ENCODE results near the gene CACFD1. TPM values are rescaled to one million over a fixed set of nuclear protein-coding genes. Genes with fewer than 3 reads are reported as not detected.

CACFD1 gene
- total and polyA plus RNA-seq, 2 experiments from 2014 or later, result 5.8 to 18.2 TPM

DNA sequence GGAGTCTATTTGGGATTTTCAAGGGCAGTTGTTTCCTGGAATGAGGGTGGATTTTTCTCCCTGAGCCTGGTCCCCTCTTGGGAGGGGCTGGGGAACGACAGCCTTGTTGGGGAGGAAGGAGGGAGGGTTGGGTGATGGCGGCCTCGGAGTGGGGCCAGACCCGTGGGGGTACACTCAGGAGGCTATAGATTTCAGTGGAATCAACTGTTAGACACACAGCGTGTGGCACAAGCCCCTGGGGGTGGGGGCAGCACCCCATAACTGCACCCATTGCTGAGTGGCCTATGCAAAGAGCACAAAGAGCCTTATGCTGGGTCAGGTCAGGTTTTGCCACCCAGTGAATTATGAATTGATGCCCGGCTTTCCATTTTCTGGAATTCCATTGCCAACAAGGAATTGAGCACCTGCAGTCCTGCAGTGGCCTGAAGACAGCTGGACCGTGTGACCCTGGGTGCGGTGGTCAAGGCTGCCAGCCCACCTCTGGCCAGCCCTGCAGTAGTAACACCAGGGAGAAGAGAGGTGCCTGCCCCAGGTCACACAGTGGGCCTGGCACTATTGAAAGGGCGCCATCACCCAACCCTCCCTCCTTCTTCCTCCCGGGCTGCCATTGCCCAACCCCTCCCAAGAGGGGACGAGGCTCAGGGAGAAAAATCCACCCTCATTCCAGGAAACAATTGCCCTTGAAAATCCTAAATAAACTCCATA lies 56.6 kb downstream of the CACFD1 start:
- Histone ChIP-seq H3F3A (replicated peaks; ENCODE audit: low read depth) (peaks cover 5% of the 10 kb centered on the region; the same call in 1 of the 2 replicates), H3K79me2 (replicated peaks; ENCODE audit: insufficient read depth) (no peaks in the 10 kb centered on the region), H3K27me3 (ENCODE audit: insufficient read depth) (no peaks in the 10 kb centered on the region), H3K4me3 (no peak overlapping the region), H3K4me1 (ENCODE audit: insufficient read depth) (no peaks in the 10 kb centered on the region), H3K9me2 (ENCODE audit: insufficient read depth) (no peaks in the 10 kb centered on the region), H3K27ac (ENCODE audit: low read depth) (no peak overlapping the region), H4K20me1 (replicated peaks; ENCODE audit: insufficient read depth) (no peaks in the 10 kb centered on the region), H3K36me3 (ENCODE audit: insufficient read depth) (no peaks in the 10 kb centered on the region), H2AFZ (no peak overlapping the region), H3K4me2 (no peak overlapping the region)
- no peak for ATAC-seq
- Mint-ChIP-seq H3K36me3 (ENCODE audit: low read depth) (no peaks in the 10 kb centered on the region), H3K27me3 (ENCODE audit: insufficient read depth, low read depth, poor library complexity) (peaks cover 8% of the 10 kb centered on the region), H3K27ac (no peak overlapping the region), H3K4me3 (no peak overlapping the region; the same call in 2 of the 3 replicates), H3K9me3 (no peaks in the 10 kb centered on the region; the same call in 2 of the 3 replicates), H3K4me1 (peaks cover 3% of the 10 kb centered on the region; the same call in 2 of the 3 replicates)
- no peak for TF ChIP-seq ZNF114 (CRISPR knock-in tag; IDR thresholded peaks at IDR 0.05)
- TF ChIP-seq, protein P1, sequence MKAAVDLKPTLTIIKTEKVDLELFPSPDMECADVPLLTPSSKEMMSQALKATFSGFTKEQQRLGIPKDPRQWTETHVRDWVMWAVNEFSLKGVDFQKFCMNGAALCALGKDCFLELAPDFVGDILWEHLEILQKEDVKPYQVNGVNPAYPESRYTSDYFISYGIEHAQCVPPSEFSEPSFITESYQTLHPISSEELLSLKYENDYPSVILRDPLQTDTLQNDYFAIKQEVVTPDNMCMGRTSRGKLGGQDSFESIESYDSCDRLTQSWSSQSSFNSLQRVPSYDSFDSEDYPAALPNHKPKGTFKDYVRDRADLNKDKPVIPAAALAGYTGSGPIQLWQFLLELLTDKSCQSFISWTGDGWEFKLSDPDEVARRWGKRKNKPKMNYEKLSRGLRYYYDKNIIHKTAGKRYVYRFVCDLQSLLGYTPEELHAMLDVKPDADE (IDR thresholded peaks at IDR 0.05), result no peak
- TF ChIP-seq ZNF331 (CRISPR knock-in tag; IDR thresholded peaks at IDR 0.05; ENCODE audit: low read depth), result no peak
- TF ChIP-seq, protein P2, sequence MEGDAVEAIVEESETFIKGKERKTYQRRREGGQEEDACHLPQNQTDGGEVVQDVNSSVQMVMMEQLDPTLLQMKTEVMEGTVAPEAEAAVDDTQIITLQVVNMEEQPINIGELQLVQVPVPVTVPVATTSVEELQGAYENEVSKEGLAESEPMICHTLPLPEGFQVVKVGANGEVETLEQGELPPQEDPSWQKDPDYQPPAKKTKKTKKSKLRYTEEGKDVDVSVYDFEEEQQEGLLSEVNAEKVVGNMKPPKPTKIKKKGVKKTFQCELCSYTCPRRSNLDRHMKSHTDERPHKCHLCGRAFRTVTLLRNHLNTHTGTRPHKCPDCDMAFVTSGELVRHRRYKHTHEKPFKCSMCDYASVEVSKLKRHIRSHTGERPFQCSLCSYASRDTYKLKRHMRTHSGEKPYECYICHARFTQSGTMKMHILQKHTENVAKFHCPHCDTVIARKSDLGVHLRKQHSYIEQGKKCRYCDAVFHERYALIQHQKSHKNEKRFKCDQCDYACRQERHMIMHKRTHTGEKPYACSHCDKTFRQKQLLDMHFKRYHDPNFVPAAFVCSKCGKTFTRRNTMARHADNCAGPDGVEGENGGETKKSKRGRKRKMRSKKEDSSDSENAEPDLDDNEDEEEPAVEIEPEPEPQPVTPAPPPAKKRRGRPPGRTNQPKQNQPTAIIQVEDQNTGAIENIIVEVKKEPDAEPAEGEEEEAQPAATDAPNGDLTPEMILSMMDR (conservative IDR thresholded peaks at IDR 0.05; ENCODE audit: low read depth in 2 of 2), result no peak
- TF ChIP-seq JUNB (IDR thresholded peaks at IDR 0.05; ENCODE audit: unreplicated experiment), result no peak
- no peak for TF ChIP-seq EZH2 (IDR thresholded peaks at IDR 0.05; ENCODE audit: low read depth, unreplicated experiment)
- TF ChIP-seq CREB1 (CRISPR knock-in tag; IDR thresholded peaks at IDR 0.05; ENCODE audit: low read depth), result no peak
- no peak for TF ChIP-seq EZH2phosphoT487 (IDR thresholded peaks at IDR 0.05; ENCODE audit: unreplicated experiment)
- TF ChIP-seq STAT1 (IDR thresholded peaks at IDR 0.05; ENCODE audit: unreplicated experiment), result no peak
- no peak for TF ChIP-seq POLR2AphosphoS5 (IDR thresholded peaks at IDR 0.05; ENCODE audit: low read depth)
- TF ChIP-seq NANOG (IDR thresholded peaks at IDR 0.05; ENCODE audit: borderline replicate concordance), result no peak
- no peak for DNase-seq (ENCODE audit: low spot score)

DNA sequence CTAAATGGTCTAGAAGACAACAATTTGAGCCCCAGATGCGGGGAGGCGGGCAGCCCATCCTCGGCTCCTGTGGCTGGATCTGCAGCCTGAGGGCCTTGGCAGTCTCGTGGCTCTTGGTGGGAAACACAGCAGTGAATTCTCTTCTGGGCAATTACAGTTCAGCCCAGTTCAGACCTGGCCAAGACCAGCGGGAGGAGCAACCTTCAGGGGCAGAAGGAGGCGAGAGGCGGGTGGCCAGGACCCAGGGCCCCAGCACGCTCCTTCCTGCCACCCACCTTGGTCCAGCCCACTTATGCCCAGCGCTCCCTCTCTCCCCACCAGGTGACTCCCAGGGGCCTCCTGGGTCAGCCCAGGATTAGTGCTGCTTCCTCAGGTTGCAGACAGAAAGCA lies 57.2 kb downstream of the CACFD1 start:
- no peak overlapping the region for H3K27ac Mint-ChIP-seq
- no peak overlapping the region; the same call in 2 of the 3 replicates for H3K4me3 Mint-ChIP-seq
- DNase-seq (ENCODE audit: low spot score), result no peak
- TF ChIP-seq, protein P2 (conservative IDR thresholded peaks at IDR 0.05; ENCODE audit: low read depth in 2 of 2), result no peak

More for the DNA sequence above, 57.2 kb downstream of the CACFD1 start:
- Mint-ChIP-seq H3K4me1 (peaks cover 3% of the 10 kb centered on the region; the same call in 2 of the 3 replicates), H3K9me3 (no peaks in the 10 kb centered on the region; the same call in 2 of the 3 replicates), H3K27me3 (ENCODE audit: insufficient read depth, low read depth, poor library complexity) (peaks cover 8% of the 10 kb centered on the region), H3K36me3 (ENCODE audit: low read depth) (no peaks in the 10 kb centered on the region)
- Histone ChIP-seq H3K4me3 (no peak overlapping the region), H3F3A (replicated peaks; ENCODE audit: low read depth) (peaks cover 5% of the 10 kb centered on the region; the same call in 1 of the 2 replicates), H3K79me2 (replicated peaks; ENCODE audit: insufficient read depth) (no peaks in the 10 kb centered on the region), H2AFZ (no peak overlapping the region), H3K4me2 (no peak overlapping the region), H3K36me3 (ENCODE audit: insufficient read depth) (no peaks in the 10 kb centered on the region), H4K20me1 (replicated peaks; ENCODE audit: insufficient read depth) (no peaks in the 10 kb centered on the region), H3K9me2 (ENCODE audit: insufficient read depth) (no peaks in the 10 kb centered on the region), H3K27ac (ENCODE audit: low read depth) (no peak overlapping the region), H3K27me3 (ENCODE audit: insufficient read depth) (no peaks in the 10 kb centered on the region), H3K4me1 (ENCODE audit: insufficient read depth) (no peaks in the 10 kb centered on the region)
- ATAC-seq, result no peak

Measured in GM23338 (cell line).